HG02642 (cell line): ENCODE results near the gene ANKRD11.
"Not testable (repeated sequence)": the region's sequence is repeated elsewhere in the genome, so short reads cannot be mapped to it uniquely, and the experiment has no call there.

Experiments
- ATAC-seq: cut with Tn5 transposase; IDR thresholded peaks from one replicate; pipeline ENCODE4 v1.9.1; 2021; ENCODE audit warnings: mild to moderate bottlenecking; ENCODE audit not compliant: unreplicated experiment, poor library complexity

Gene ANKRD11

DNA sequence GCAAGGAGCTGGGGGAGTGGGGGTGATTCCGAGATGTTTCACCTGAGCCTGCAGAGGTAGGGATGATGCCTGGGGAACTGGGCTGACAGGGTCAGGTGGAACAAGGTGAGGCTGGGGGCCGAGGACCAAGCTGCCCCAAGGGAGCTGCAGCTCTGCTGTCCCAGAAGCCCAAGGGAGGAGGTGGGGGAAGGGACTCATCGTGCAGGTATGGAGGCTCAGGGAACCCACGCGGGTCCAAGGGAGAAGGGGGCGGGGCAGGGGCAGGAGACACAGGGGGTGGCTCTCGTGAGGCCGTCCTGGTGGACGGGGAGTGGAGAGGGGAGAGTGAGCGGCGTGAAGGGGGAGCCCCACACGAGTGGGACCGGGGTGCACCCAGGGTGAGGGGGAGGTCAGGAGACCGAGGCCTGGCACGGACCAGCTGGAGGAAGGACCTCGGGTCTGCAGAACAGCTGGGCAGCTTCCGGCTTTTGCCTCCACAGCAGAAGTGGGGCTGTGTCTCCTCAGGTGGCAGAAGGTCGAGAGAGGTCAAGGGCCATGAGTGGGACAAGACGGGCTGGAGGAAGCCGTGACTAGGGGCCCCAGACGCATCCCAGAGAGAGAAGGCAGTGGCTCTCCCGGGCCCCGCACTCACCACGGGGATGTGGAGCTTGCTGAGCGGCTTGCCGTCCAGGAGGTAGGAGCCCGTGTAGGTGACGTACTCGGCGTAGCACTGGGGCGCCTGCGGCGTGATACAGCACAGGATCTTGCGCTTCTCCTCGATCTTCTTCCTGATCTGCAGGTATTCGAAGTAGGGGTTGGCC lies 211.7 kb downstream of the ANKRD11 start:
- no peak for ATAC-seq

DNA sequence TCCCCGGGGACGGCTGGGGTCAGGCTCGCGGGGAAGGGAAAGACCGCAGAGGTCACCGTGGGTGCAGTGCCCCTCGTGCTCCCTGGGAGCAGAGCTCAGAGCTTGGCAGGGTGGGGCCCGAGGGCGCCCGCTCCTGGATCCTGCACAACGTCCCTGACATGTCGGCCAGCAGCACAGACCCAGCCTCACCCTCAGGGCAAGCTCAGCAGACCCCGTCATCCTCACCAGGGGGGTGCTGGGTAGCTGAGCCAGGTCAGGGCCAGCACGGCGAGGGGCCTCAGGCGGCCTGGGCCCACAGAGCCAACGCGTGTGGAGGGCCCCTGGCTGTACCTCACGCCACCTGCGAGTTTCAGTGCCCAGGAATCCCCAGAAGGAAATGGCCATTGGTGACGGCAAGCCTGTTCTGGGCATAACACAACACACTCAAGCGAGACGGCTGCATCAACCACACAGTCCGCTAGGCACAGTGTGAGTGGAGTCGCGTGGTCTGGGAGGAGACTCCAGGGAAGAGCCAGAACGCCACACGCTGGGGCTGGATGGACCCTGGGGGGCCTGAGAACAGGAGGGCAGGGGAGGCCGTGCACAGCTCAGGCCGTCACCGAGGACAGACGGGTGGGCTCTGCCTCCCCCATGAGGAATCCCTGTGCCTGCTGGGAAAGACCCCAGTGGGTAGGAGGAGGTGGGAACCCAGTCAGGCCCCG lies 212.6 kb downstream of the ANKRD11 start:
- no peak for ATAC-seq

DNA sequence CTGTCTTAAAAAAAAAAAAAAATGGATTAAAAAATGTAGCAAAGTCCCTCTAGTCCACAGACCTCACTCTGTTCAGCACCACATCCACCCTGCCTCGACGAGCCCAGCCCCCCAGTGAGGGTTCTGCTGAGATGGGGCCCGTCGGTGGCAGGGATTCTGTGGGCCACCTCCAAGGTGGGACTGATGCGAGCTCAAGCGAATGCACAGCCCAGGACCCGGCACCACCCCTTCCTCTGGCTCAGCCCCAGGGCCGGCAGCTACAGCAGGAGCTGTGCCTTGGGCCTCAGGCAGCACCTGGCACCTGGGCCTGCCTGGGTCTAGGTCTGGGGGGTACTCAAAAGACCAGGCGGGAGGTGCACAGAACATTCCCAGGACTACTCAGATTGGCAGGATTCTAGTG lies 213.3 kb downstream of the ANKRD11 start:
- ATAC-seq: no peak

DNA sequence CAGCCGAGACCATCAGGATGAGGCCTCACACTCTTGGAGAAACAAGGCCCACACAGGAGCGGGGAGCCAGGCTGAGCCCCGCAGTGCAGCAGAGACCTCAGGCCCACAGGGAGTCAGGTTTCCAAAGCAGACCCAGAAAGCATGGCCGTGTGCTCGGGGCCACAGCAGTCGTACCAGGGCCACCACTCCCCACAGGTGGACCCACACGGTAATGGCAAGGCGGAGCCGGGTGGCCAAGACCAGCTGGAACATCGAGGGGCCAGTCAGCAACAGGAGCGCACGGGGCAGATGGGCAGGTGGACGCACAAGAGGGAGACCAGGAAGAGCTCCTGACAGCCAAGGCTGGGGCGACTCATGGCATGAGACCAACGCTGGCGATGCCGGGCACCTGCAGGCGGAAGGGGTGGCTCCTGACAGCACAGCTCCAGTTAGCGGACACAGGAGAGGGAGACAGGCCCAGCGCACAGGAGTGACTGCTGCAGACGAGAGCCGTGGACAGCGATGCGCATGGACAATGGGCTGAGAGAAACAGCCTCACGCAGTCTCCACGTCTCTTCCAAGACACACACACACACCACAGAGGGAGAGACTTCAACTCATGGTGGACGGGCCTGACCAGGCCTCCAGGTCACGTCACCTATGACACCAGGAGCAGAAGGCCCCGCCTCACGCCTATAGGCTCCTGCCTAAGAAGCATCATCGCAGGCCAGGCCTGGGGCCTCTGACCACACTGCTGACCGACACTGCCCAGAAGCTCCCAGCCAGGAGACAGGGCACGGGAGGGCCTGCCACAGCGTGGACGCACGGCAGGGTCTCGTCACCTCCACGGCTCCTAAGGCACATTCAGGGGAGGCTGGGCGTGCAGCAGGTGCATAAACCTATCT lies 214.3 kb downstream of the ANKRD11 start:
- ATAC-seq: no peak

DNA sequence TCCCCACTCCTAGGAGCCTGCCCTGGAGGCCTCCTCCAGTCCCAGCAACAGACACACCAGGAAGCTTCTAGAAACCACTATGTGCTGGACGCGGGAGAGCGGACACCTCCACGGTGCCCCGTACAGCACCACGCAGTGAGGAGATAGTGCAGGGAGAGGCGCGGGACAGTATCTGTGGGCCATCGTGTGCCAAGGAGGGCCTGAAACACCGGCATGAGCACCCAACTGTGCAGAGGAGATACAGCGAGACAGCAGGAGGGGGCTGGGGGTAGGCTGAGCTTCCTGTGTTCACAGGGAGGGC lies 215.1 kb downstream of the ANKRD11 start:
- ATAC-seq: no peak

DNA sequence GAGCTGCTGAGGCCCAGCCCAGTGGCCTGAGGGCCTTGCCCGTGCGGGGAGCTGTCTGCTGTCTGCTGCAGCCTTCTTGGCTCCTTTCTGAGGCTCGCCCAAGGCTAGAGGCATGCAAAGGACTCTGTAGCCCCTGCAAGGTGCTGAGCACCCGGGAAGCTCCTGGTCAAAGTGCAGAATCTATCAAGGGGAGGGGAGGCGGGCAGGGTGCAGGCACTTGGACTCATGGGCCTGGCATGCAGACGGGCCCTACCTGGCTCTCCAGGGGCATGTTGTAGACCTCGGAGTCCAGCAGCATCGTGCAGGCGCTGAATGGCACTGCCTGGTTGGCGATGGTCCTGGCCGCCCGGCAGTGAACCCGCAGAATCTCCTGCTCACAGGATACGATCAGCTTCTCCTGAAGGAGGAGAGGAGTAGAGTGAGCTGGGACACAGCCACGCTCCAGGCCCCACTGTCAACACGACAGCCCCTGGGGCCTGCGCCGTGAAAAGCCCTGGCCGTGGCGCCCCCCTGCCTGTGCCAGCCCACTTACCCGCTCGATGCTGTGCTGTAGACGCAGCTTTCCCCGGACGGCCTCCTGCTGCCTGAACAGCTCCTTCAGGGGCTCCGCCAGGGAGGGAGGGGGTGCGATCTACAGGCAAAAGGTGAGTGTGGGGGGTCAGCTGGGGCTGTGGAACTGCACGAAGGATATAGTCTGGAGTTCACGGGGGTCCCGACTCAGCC lies 215.6 kb downstream of the ANKRD11 start:
- no peak for ATAC-seq

DNA sequence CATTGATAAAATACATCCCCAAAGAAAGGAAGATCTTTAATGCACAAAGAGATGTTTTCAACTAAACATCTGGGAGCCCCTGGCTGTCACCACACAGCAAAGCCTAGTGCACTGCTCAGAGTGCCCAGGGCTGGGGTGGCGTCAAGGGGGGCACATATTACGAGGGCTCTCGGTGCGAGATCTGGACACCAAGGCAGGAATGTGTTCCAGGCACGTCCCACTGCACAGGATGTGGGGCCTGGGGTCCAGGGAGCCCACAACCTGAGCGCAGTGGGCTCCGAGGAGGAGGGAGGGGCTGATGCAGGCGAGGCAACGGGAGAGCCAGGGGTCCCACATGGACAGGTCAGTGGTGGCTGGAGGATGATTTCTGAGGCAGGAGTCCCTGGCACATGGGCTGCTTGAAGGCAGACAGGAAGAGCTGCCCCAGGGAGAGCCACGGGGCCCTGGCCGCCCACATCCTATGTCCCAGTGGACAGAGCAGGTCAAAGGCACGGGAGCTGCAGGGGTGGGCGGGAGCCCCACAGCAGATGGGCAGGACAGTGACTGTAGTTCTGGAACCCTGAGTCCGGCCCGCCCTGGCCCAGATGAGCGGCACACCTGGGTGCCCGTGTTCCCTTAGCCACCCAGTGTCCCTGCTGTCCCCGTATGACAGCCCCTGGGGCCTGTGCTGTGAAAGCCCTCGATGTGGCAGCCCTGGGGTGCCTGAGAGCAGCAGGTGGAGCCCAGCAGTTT lies 216.5 kb downstream of the ANKRD11 start:
- no peak for ATAC-seq

DNA sequence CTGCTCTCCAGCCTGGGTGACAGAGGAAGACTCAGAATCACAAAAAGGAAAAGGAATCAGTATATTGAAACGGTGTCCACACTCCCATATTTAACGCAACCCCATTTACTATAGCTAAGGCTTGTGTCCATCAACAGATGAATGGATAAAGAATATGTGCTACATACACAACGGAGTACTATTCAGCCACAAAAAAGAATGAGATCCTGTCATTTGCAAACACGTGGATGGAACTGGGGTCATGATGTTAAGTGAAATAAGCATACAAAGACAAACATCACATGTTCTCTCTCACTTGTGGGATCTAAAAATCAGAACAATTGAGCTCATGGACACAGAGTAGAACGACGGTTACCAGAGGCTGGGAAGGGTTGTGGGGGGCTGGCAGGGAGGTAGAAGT lies 217.7 kb downstream of the ANKRD11 start:
- no peak for ATAC-seq

DNA sequence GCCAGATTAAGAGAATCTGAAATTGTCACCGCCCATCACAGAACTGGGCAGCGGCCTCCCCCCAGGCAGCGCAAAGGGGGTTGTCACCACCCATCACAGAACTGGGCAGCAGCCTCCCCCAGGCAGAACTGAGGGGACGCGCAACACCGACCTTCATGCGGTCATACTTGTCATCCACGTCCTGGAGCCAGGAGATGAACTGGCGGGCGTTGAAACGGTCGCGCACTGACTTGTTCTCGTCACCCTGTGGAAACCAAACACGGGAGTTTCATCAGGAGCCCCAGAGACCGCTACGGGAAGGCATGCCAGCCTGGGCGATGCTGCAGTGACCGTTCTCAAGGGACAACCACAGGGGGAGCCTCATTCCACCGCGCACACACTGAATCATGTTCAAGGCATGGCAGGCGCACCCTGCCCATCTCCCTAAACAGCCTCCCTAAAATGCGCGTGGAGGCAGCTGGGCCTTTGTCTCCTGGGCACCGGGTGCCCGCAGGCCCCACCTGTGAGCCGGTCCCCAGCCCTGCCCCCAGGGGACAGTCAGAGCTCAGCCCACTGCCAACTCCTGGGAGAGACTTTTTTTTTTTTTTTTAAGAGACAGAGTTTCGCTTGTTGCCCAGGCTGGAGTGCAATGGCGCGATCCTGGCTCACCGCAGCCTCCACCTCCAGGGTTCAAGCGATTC lies 219.6 kb downstream of the ANKRD11 start:
- ATAC-seq: no peak

DNA sequence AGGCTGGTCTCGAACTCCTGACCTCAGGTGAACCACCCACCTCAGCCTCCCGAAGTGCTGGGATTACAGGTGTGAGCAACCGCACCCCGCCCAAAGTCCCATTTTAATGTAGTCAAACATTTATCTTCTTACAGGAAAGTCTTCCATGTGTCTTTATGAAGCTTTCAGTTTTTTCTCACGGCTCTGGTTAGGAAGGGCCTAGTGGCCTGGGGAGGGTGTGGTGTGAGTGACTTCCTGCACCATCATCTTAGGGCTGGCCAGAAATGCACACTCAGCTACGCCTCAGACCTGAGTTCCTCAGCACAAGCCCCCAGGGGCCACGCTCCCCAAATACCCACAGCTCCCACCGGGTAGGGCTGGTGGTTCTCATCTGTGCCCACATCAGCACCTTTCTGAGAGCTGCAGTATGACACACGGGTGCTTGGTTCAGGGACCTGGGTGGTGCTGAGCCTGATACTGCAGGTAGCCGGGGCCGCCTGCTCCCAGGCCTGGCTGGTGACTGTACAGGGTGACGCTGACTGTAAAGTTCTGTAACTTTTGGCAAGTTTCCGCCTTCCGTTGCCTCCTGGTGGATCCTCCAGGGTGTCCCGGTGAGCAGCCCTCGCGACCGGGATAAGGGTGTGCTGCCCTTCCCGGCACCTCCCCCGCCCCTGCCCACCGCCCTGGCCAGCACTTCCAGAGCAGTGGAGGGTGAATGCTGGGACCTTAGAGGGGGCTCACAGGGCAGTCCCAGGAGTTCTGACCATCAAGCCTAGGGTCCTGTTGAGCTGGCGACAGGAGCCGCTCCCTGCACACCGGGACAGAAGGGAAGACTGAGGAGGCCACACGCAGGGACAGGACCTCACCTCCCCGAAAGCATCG lies 220.3 kb downstream of the ANKRD11 start:
- no peak for ATAC-seq

DNA sequence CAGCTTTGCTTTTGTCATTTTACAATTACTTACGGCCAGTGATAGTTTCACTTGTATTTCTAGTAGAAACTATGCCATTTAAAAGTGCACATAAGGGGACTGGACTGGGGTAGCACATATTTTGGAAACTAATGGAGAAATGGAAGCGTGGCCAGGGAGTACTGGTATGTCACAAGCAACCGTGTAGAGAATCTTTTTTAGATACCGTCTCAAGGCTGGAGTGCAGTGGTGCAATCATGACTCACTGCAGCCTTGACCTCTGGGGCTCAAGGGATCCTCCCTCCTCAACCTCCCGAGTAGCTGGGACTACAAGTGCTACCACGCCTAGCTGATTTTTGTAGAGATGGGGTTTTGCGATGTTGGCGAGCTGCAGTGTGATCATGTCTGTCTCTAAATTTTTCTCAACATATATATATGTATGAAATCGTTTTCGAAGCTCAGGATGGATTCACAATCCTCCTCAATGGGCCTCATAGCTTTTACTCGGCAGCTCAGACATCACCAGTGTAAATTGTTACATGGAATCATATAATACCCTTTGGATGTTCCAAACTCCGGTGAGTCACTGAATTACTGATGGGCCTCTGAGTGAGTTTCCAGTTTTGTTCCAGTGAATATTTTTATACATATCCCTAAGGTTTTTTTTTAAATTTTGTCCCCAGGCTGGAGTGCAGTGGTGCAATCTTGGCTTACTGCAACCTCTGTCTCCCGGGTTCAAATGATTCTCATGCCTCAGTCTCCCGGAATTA lies 221.2 kb downstream of the ANKRD11 start:
- ATAC-seq: no peak

DNA sequence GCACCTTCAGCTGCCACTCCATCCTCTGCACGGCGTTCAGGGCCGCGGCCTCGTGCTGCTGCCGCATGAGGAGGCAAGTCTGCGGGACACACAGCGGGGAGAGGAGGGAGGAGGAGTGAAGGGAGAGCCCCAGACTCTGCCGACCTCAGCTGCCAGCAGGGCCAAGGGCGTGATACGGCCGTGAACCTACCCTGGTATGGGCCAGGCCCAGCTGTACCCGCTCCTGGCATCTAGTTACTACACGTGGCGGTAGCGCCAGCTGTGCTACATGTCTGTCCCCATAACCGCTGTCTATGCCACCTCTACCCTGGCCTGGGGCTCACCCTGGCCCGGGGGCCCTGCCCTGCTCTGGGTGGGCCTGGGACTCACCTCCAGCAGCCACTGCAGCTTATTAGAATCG lies 221.8 kb downstream of the ANKRD11 start:
- no peak for ATAC-seq

DNA sequence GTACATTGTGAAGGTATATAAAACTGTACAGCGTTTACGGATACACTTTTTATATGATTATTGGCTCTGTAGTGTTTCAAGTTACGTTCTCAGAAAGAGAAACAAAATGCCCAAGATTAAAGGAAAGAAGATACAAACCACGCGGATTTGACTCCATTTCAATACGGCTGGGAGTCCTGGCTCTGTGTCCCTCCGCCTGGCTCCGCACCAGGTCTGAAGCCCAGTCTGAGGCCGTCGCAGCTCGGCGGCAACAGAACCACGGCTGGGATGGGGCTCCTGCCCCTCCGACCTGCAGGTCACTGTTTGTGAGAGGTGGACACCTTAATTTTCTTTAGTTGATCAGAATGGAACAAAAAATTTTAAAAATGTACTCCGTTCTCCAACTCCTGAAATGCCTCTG lies 222.6 kb downstream of the ANKRD11 start:
- not testable (repeated sequence) for ATAC-seq

DNA sequence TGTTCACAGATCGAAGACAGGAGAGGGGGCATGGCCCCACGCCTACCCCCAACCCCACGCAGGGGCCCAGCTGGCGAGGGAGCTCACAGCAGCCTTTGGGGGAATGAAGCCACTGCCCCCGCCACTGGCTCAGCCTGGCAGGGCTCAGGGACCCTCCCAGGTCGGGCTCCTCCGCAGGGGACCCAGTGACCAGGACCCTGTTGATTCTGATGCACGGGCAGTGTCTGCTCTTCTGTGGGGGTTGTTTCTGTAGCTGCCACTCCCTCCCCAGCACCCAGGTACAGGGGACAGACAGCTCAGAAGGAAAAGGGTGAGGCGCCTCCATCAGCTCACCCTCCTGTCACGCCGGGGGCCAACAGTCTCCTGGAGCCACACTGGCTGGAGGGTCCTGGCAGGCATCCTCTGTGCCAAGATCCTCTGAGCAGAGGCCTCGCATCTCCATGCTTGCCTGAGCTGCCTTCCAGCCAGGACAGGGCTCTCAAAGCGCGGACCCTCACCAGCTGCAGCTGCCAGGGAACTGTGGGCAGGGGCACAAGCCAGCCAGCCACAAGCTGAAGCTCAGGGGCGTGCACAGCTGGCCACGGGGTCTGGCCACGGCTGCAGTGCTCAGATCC lies 223.7 kb downstream of the ANKRD11 start:
- no peak for ATAC-seq

DNA sequence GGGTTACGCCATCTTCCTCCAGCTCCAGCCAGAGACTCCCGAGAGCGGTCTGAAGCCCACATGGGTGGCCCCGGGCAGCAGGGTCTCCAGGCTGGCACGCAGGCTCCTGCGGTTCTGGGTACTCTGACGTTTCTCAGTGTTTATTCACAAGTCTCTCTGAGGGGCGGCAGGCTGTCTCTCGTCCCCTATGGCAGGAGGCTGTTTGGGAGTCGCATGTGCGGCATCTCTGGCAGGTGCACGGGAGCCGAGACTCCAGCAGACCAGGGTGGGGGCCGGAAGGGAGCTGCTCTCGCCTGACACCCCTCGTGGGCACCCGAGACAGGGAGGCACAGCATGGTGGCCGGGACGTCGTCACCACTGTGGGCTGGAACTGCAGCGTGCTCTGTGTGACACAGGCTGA lies 224.7 kb downstream of the ANKRD11 start:
- ATAC-seq: no peak

DNA sequence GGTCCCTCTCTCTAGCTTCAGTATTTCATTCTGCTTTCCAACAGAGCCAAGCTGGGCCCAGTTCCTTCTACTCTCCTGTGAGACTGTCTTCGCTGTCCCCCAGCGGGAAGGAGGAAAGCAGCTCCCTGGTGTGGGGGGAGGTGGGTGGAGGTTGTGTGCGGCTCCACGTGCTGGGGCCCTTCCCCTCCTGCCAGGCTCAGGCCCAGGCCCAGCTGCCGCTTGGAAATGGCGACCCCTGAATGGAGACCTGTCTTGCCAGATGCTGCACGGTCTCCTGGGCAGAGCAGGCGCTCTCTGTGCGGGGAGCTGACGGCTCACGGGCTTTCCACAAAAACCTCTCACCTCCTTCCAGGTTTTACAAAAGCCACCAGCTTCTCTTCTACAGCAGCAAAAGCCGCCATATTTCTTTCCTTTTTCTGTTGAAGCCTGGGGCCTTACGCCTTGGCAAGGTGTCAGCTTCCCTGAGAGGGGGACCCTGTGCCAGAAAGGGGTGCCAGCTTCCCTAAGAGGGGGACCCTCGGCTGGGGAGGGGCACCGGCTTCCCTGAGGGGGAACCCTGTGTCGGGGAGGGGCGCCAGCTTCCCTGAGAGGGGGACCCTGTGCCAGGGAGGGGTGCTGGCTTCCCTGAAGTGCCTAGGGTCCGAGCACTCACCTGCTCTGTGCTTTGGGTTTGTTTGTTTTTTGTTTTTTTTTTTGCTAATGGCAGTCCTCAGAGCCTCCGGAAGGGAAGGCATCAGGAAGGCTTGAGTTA lies 225.4 kb downstream of the ANKRD11 start:
- ATAC-seq: no peak
